HG03565 (cell line): ENCODE data around the gene OAS3.

ENCODE experiments used
- ATAC-seq: cut with Tn5 transposase; IDR thresholded peaks from one replicate; pipeline ENCODE4 v1.9.1; 2021; ENCODE audit warnings: mild to moderate bottlenecking, moderate library complexity; ENCODE audit not compliant: unreplicated experiment

The OAS3 gene

GRCh38 chr12:113006206-113006605 lies 67.9 kb downstream of the OAS3 start:
- ATAC-seq = no peak

- ATAC-seq = no peak
Observed at GRCh38 chr12:113006641-113007040, 68.4 kb downstream of the OAS3 start.

GRCh38 chr12:113007166-113007565 lies 68.9 kb downstream of the OAS3 start:
- no peak for ATAC-seq

- ATAC-seq = no peak
Observed at GRCh38 chr12:113010701-113011100, 72.4 kb downstream of the OAS3 start.

- no peak for ATAC-seq
Observed at GRCh38 chr12:113014565-113014964, 76.3 kb downstream of the OAS3 start.

GRCh38 chr12:113016796-113017195 lies 78.5 kb downstream of the OAS3 start:
- ATAC-seq = no peak

GRCh38 chr12:113019025-113019424 lies 80.8 kb downstream of the OAS3 start:
- no peak for ATAC-seq

GRCh38 chr12:113021500-113021899 lies 83.2 kb downstream of the OAS3 start:
- ATAC-seq = no peak
